H9 (cell line): ENCODE results near the gene ZNF678. TPM values are rescaled to one million over a fixed set of nuclear protein-coding genes. Genes with fewer than 3 reads are reported as not detected.

Source experiments
- DNase-seq: peaks from one replicate; pipeline ENCODE4 v3.0.0-alpha.2; 2017
- H2AFZ ChIP-seq: one replicate; pipeline ENCODE4 v1.6.1; 2013; ENCODE audit warnings: mild to moderate bottlenecking, low read length, control low read depth, moderate library complexity
- H2AK5ac ChIP-seq: 2 replicates; pipeline ENCODE4 v1.6.1; 2013; ENCODE audit warnings: low read length, control low read depth, mixed read lengths; ENCODE audit not compliant: insufficient read length
- H2BK120ac ChIP-seq: one replicate; pipeline ENCODE4 v1.6.1; 2013; ENCODE audit warnings: low read depth, mild to moderate bottlenecking, low read length, control low read depth, inconsistent platforms; ENCODE audit not compliant: poor library complexity, severe bottlenecking
- H2BK12ac ChIP-seq: 2 replicates; pipeline ENCODE4 v1.6.1; 2013; ENCODE audit warnings: low read length, control low read depth, mixed read lengths, low read depth; ENCODE audit not compliant: insufficient read length
- H2BK15ac ChIP-seq: 2 replicates; pipeline ENCODE4 v1.6.1; 2013; ENCODE audit warnings: low read depth, low read length, control low read depth
- H2BK20ac ChIP-seq: one replicate; pipeline ENCODE4 v1.6.1; 2013; ENCODE audit warnings: low read depth, mild to moderate bottlenecking, low read length, control low read depth, inconsistent platforms; ENCODE audit not compliant: poor library complexity, severe bottlenecking
- H2BK5ac ChIP-seq: 2 replicates; pipeline ENCODE4 v1.6.1; 2013; ENCODE audit warnings: low read length, control low read depth, mixed read lengths; ENCODE audit not compliant: insufficient read length
- H3K14ac ChIP-seq: 2 replicates; pipeline ENCODE4 v1.6.1; 2013; ENCODE audit warnings: low read length, control low read depth; ENCODE audit not compliant: insufficient read depth
- H3K18ac ChIP-seq: 2 replicates; pipeline ENCODE4 v1.6.1; 2013; ENCODE audit warnings: low read depth, mild to moderate bottlenecking, mixed read lengths, low read length, control low read depth; ENCODE audit not compliant: insufficient read length
- H3K23ac ChIP-seq: 2 replicates; pipeline ENCODE4 v1.6.1; 2013; ENCODE audit warnings: low read length, control low read depth, mixed read lengths, low read depth; ENCODE audit not compliant: insufficient read length
- H3K23me2 ChIP-seq: 2 replicates; pipeline ENCODE4 v1.6.1; 2013; ENCODE audit warnings: low read depth, mild to moderate bottlenecking, mixed read lengths, low read length, control low read depth; ENCODE audit not compliant: insufficient read length, poor library complexity, severe bottlenecking
- H3K27ac ChIP-seq: 2 replicates; pipeline ENCODE4 v1.5.1; 2013; ENCODE audit warnings: low read length, control low read depth, mixed read lengths, low read depth; ENCODE audit not compliant: insufficient read length
- H3K27me3 ChIP-seq: 2 replicates; pipeline ENCODE4 v1.6.1; 2013; ENCODE audit warnings: low read length, control low read depth, inconsistent platforms; ENCODE audit not compliant: insufficient read depth
- H3K4ac ChIP-seq: 2 replicates; pipeline ENCODE4 v1.6.1; 2013; ENCODE audit warnings: low read depth, mild to moderate bottlenecking, control low read depth, inconsistent platforms, low read length, moderate library complexity
- H3K4me1 ChIP-seq: 2 replicates; pipeline ENCODE4 v1.6.1; 2013; ENCODE audit warnings: low read length, control low read depth, inconsistent platforms; ENCODE audit not compliant: insufficient read depth
- H3K4me2 ChIP-seq: 2 replicates; pipeline ENCODE4 v1.6.1; 2013; ENCODE audit warnings: low read length, control low read depth, mixed read lengths; ENCODE audit not compliant: insufficient read length, insufficient read depth
- H3K56ac ChIP-seq: 2 replicates; pipeline ENCODE4 v1.6.1; 2013; ENCODE audit warnings: low read depth, mild to moderate bottlenecking, mixed read lengths, low read length, control low read depth; ENCODE audit not compliant: insufficient read length
- H3K79me1 ChIP-seq: 2 replicates; pipeline ENCODE4 v1.6.1; 2013; ENCODE audit warnings: low read depth, mild to moderate bottlenecking, moderate library complexity, low read length, control low read depth, inconsistent platforms; ENCODE audit not compliant: insufficient read depth, poor library complexity, severe bottlenecking
- H3K79me2 ChIP-seq: 2 replicates; pipeline ENCODE4 v1.6.1; 2013; ENCODE audit warnings: low read length, control low read depth, inconsistent platforms; ENCODE audit not compliant: insufficient read depth
- H3K9ac ChIP-seq: 2 replicates; pipeline ENCODE4 v1.6.1; 2013; ENCODE audit warnings: low read length, control low read depth, mixed read lengths; ENCODE audit not compliant: insufficient read length; ENCODE audit errors: extremely low read depth
- H3K9me3 ChIP-seq: one replicate; pipeline ENCODE4 v1.6.1; 2013; ENCODE audit warnings: low read depth, low read length, inconsistent platforms; ENCODE audit not compliant: control insufficient read depth
- H3T11ph ChIP-seq: one replicate; pipeline ENCODE4 v1.6.1; 2013; ENCODE audit warnings: mild to moderate bottlenecking, low read length, control low read depth, inconsistent platforms
- H4K20me1 ChIP-seq: one replicate; pipeline ENCODE4 v1.6.1; 2013; ENCODE audit not compliant: control insufficient read depth, insufficient read length, insufficient read depth
- H4K5ac ChIP-seq: 2 replicates; pipeline ENCODE4 v1.6.1; 2013; ENCODE audit warnings: low read depth, mild to moderate bottlenecking, mixed read lengths, low read length, control low read depth; ENCODE audit not compliant: insufficient read length
- H4K8ac ChIP-seq: replicated peaks from 2 replicates; pipeline ENCODE4 v1.6.1; 2013; ENCODE audit warnings: low read length, control low read depth, mixed read lengths, low read depth; ENCODE audit not compliant: insufficient read length
- H4K91ac ChIP-seq: 2 replicates; pipeline ENCODE4 v1.6.1; 2013; ENCODE audit warnings: low read depth, mild to moderate bottlenecking, moderate library complexity, mixed read lengths, low read length, control low read depth; ENCODE audit not compliant: insufficient read length
- H3K27ac Mint-ChIP-seq, 3 experiments: 2 replicates in 2 of 3; 3 replicates in 1 of 3; pipeline ENCODE4 v1.8.0; 2020 to 2021; ENCODE audit warnings: mixed read lengths in 3 of 3, mild to moderate bottlenecking in 1 of 3, moderate library complexity in 1 of 3
- H3K27me3 Mint-ChIP-seq: 2 replicates; pipeline ENCODE4 v1.8.0; 2021; ENCODE audit warnings: low read depth, mild to moderate bottlenecking, moderate library complexity, mixed read lengths
- H3K36me3 Mint-ChIP-seq, 3 experiments: 2 replicates in 2 of 3; 3 replicates in 1 of 3; pipeline ENCODE4 v1.8.0; 2020 to 2021; ENCODE audit warnings: low read depth in 3 of 3, mixed read lengths in 3 of 3; ENCODE audit not compliant: insufficient read depth in 1 of 3
- H3K4me1 Mint-ChIP-seq, 2 experiments: 2 replicates each; pipeline ENCODE4 v1.8.0; 2020; ENCODE audit warnings: mixed read lengths in 2 of 2
- H3K4me3 Mint-ChIP-seq, 2 experiments: 2 replicates in 1 of 2; 3 replicates in 1 of 2; pipeline ENCODE4 v1.8.0; 2020 to 2021; ENCODE audit warnings: mild to moderate bottlenecking in 2 of 2, mixed read lengths in 2 of 2, moderate library complexity in 1 of 2
- H3K9me3 Mint-ChIP-seq, 2 experiments: 2 replicates in 1 of 2; 3 replicates in 1 of 2; pipeline ENCODE4 v1.8.0; 2020; ENCODE audit warnings: mild to moderate bottlenecking in 2 of 2, mixed read lengths in 2 of 2, moderate library complexity in 1 of 2
- WGBS: extraction: QIAGEN DNeasy Blood & Tissue Kit; methylation state at CpG from one replicate; pipeline ENCODE4 v1.1.7; 2013; ENCODE audit warnings: missing lambda C conversion rate, low lambda C conversion rate, mixed read lengths; ENCODE audit not compliant: insufficient read length; ENCODE audit errors: extremely low coverage; 5-methylcytosine and 5-hydroxymethylcytosine counted together
- total RNA-seq: library from RNA; stranded (reverse); gene quantifications from 2 replicates; pipeline ENCODE4 v1.2.1, GENCODE V29; 2021
- TF ChIP-seq, protein P1 (sequence below): fragments of 200-600 bp; sonication (generic); conservative IDR thresholded peaks from 3 replicates; pipeline ENCODE4 v1.8.0; 2021; ENCODE audit warnings: antibody characterized with exemption, mild to moderate bottlenecking

The ZNF678 gene
- total RNA-seq, 1 experiment from 2014 or later, result 25.3 TPM

- Mint-ChIP-seq H3K27me3 (peaks cover 23% of the 10 kb centered on the region), H3K27ac (no peak overlapping the region), H3K36me3 (peaks cover 0 to 7% (median 1%) of the 10 kb centered on the region in 3 experiments; a peak in 5 of 7 replicates), H3K9me3 (peaks cover 21 to 29% of the 10 kb centered on the region in 2 experiments; a peak in 4 of 5 replicates), H3K4me3 (no peak overlapping the region), H3K4me1 (peaks cover 0 to 2% of the 10 kb centered on the region in 2 experiments; a peak in 2 of 4 replicates)
- Histone ChIP-seq H3K18ac (no peak overlapping the region), H3K23ac (no peak overlapping the region), H2BK120ac (no peak overlapping the region), H3K56ac (no peak overlapping the region), H2BK5ac (no peak overlapping the region), H3K4me2 (no peak overlapping the region), H4K8ac (no peak overlapping the region), H3T11ph (no peak overlapping the region), H2BK15ac (no peak overlapping the region), H3K27me3 (no peaks in the 10 kb centered on the region), H4K5ac (no peak overlapping the region), H3K23me2 (no peaks in the 10 kb centered on the region), H2BK12ac (no peak overlapping the region), H3K79me1 (no peaks in the 10 kb centered on the region), H3K27ac (no peak overlapping the region), H3K4me1 (no peaks in the 10 kb centered on the region), H2BK20ac (no peak overlapping the region), H2AFZ (no peak overlapping the region), H3K4ac (no peak overlapping the region), H2AK5ac (no peak overlapping the region), H3K79me2 (no peaks in the 10 kb centered on the region), H3K9me3 (no peaks in the 10 kb centered on the region), H4K91ac (no peak overlapping the region), H3K14ac (no peak overlapping the region), H3K9ac (no peak overlapping the region), H4K20me1 (no peaks in the 10 kb centered on the region)
- no CpG with 5 or more reads among the region's 29 CpGs for WGBS
- TF ChIP-seq, protein P1, sequence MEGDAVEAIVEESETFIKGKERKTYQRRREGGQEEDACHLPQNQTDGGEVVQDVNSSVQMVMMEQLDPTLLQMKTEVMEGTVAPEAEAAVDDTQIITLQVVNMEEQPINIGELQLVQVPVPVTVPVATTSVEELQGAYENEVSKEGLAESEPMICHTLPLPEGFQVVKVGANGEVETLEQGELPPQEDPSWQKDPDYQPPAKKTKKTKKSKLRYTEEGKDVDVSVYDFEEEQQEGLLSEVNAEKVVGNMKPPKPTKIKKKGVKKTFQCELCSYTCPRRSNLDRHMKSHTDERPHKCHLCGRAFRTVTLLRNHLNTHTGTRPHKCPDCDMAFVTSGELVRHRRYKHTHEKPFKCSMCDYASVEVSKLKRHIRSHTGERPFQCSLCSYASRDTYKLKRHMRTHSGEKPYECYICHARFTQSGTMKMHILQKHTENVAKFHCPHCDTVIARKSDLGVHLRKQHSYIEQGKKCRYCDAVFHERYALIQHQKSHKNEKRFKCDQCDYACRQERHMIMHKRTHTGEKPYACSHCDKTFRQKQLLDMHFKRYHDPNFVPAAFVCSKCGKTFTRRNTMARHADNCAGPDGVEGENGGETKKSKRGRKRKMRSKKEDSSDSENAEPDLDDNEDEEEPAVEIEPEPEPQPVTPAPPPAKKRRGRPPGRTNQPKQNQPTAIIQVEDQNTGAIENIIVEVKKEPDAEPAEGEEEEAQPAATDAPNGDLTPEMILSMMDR, result no peak
- DNase-seq, result no peak
These were observed 5.2 kb upstream of the ZNF678 start for GRCh38 chr1:227557962-227558725.
